NCI-H460 (cell line): Measurements from ENCODE around the gene PPBP. TPM values are rescaled to one million over a fixed set of nuclear protein-coding genes. Genes with fewer than 3 reads are reported as not detected.

ENCODE experiments used
- DNase-seq: peaks from one replicate; pipeline ENCODE4 v3.0.0-alpha.2; 2016; ENCODE audit warnings: low read depth; ENCODE audit errors: extremely low read depth
- polyA plus RNA-seq: library from polyadenylated mRNA; depleted of rRNA; stranded (reverse); fragments of >200 nt; gene quantifications from 2 replicates; pipeline ENCODE4 v1.2.3, GENCODE V29; 2014; cell fraction: nucleus; rRNA removed
- total RNA-seq: library from RNA; depleted of rRNA; stranded (reverse); fragments of >200 nt; shearing (Covaris generic); gene quantifications from 2 replicates; pipeline ENCODE4 v1.2.3, GENCODE V29; 2014; rRNA removed

The PPBP gene, protein sequence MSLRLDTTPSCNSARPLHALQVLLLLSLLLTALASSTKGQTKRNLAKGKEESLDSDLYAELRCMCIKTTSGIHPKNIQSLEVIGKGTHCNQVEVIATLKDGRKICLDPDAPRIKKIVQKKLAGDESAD
- total RNA-seq = not detected in 2 replicates
- polyA plus RNA-seq = not detected in 2 replicates

GRCh38 chr4:73988061-73988460 lies at the start of gene PPBP:
Gene PPBP, minus strand, starts transcription at chr4:73988190. Its CDS starts 87 bp downstream, at chr4:73988103.
- DNase-seq = no peak

DNA sequence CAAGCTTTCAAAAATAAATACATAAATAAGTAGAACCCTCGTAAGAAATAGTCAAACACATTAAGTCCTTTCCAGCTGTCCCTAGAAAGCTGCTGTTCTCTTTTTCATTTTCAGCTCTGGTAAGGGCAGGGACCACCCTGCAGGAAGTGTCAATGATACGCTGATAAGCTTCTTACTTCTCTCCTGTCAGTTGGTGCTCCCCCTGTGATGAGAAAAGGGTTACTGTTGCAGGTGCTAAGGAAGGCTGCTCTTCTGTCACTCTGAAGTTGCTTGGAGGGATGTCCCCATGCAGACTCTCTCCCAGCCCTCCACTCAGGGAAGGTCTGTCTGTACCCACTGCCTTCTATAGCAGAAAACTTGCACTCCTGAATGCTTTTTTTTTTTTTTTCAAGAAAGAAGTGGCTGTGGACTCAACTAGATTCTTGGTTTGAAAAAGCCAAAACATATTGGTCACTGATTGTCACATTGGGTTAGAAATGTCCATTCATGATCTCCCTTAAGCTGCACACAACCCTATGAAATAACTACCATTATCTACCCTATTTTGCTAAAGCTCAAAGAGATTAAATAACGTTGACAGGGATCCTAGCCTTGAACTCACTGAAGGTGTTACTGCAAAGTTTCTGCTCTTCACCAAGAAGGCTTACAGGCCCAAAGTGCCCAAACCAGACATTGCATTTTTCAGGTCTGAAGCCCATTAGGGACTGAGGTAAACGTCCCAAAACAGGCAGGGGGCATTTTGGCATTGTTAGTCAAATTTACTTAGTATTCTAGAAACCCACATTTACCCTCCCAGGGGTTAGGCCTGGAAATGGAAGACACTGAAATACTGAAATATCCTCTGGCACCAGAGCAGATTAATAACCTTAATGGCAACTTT lies 49.3 kb upstream of the PPBP start:
- DNase-seq = no peak

- DNase-seq = no peak
These were observed 45.7 kb upstream of the PPBP start for GRCh38 chr4:74033739-74034138.

DNA sequence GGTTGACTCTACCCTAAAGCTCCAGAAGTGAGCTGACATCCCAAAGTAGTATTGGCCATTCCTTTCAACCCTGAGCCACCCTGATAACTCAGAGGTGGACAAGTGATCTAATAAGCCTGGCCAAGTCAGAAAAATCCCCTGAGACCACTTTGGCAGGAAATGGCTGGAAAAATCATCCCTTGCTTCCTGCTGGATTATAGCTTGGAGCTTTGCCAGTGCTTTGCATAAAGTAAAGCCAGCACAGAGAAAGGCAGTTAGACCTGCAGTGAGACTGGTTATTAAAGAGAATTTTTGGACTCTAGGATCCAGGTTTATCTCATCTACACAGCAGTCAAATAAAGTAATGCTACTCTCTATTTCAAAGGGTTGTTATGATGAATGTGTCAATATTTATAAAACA lies 44.1 kb upstream of the PPBP start:
- no peak for DNase-seq

- DNase-seq = no peak
These were observed 43.6 kb upstream of the PPBP start for GRCh38 chr4:74031576-74031975.

DNA sequence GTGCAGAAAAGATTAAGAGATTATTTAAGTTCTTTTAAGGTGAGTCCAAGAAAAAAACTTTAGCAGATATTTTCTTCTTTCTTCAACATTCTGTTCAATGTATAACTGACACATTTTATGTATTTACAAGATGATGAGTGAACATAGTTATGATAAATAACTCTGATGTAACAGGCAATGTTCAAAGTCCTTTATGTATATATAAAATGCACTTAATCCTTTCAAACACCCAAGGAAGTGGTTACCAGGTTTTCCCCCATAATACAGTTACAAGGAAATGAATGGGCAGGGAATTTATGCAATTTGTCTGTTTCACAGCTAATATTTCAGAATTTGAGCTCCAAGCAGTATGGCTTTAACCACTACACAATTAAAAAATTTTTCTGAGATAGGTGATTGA lies 42.3 kb upstream of the PPBP start:
- no peak for DNase-seq

- DNase-seq = no peak
These were observed 40.5 kb upstream of the PPBP start for GRCh38 chr4:74028504-74028903.

- no peak for DNase-seq
These were observed 35.7 kb upstream of the PPBP start for GRCh38 chr4:74023709-74024108.

GRCh38 chr4:74021601-74022000 lies 33.6 kb upstream of the PPBP start:
- DNase-seq = no peak

GRCh38 chr4:74018771-74019170 lies 30.8 kb upstream of the PPBP start:
- DNase-seq = no peak

DNA sequence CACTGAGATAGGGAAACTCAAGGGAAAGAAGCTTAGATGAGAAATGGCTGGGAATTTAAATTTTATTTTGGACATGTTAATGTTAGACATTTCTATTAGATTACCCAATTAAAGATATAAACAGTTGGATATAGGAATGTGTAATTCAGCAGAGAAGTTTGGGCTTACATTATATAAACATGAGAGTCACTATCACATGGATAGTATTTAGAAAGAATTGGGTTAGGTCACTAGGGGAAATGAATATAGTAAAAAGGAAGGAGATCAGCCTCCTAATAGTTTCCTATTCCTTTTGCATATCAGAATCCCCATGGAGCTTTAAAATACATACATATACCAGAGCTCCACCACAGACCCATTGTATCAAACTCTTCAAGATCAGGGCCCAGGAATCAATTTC lies 30.1 kb upstream of the PPBP start:
- no peak for DNase-seq

DNA sequence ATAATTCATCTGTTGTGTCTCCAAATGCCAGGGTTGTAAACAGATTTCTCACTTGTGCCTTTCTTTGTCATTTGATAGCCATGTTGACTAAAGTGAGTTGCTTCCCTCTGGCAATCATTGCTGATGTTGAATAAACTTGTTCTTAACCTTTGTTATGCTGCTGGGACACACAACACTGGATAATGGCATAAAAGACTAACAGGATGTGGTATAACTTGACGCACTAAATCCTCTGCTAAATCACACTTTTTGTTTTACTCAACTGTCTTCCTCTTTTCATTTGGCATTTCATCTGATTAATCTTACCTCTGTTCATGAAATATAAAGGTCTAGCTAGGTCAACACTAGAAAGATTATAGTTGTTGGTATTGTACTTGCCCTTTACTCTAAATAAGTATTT lies 28.1 kb upstream of the PPBP start:
- DNase-seq = no peak

DNA sequence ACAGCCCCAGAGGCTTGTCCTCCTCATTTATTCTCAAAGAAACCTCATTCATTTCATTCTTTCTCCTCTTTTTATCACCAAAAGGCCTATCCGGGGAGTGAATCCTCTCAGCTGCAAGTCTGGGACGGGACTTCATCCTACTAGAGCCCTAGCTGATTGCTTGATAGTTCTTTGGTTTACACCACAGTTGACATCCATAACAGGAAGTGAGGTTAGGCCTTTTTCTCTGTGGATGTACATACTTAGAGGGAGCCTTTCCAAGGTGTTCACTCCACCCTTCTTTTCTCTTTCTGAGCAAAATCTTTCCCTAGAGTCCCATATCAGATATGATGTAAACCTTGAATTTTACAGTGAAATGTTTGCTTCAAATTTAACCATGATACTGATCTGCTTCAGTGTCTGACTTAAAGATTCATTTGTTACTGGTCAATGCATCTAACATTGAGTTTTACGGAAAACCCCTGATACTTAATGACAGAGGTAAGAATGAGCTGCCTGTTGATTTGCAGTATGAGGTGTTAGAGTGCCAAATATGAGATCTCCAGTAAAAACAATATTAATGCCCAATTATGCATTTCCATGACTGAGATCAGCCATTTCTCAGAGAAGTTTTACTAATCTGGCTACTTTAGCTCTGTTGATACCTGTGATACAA lies 27.3 kb upstream of the PPBP start:
- no peak for DNase-seq

GRCh38 chr4:74014332-74014731 lies 26.3 kb upstream of the PPBP start:
- no peak for DNase-seq

GRCh38 chr4:74013264-74013663 lies 25.3 kb upstream of the PPBP start:
- no peak for DNase-seq

DNA sequence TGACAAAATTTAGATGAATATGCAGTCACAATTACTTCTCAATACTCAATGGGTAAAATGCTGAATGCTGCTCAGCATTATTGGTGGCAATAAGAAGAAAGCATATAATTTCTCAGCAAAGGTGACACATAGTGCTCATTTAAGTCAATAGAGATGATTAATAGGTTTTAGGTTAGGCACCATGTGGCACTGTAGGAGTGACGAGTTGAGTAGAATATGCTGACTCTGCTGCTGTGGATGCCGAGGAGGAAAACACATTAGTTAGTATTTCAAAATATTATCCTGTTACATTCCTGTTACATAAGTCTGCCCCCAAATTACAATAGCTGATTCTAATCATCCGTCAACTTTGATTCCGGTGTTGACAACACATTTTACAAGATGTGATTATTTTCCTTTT lies 24.1 kb upstream of the PPBP start:
- DNase-seq = no peak

- DNase-seq = no peak
These were observed 21.3 kb upstream of the PPBP start for GRCh38 chr4:74009307-74009706.

DNA sequence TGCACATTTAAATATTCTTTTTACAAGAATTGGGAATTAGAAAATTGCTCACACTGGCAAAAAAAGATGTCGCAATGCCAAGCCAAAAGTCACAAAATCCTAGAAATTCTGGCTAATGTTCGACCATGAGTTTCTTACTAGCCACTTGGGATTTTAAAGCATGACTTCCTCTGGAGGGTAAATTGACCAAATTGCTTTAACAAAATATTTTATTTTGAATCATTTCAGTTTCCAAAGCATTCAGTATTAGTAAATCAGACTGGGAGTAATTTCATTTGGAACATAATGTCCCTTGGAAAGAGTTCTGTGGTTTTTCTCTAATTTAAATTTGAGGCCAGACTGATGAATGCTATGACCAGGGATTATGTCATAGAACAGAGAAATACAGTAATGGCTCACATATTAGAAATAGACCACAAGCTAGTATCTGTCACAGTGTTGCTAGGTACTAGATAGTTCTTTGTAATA lies 18.1 kb upstream of the PPBP start:
- DNase-seq = no peak

DNA sequence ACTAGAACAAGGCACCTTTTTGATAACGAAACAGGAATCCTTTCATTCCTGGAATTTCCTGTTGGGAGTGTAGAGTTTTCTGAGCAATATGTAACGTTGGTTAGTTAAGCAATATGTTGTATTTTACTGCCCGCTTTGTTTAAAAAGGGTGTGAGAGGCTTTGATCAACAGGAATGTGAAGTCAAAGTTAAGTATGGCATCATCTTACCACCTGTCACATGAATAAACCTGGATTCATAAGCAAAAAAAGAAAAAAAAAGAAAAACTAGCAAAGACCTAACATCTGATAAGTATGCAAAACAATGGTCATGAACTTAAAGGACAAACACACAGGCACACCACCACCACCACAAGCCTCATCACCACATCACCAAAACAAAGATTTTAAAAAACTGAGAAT lies 17.5 kb upstream of the PPBP start:
- no peak for DNase-seq

DNA sequence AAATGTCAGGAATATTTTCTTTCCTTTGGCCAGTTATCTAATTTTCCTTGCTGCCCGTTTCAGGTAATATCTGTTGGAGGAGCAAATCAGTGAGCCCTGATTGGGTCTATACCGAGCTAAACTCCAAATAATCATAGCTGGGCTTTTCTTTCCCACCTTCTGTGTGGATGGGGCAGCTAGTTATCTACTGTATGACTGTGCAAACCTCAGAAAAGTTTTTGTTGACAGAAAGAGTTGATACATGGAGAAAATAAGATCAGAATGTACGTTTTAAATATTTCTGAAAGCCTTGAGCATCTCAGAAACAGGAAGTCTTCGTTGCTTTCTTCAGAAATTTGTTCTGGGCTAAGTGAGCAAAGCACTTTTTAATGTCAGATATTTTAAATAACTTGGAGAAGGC lies 16.7 kb upstream of the PPBP start:
- DNase-seq = no peak

- DNase-seq = no peak
These were observed 12.3 kb upstream of the PPBP start for GRCh38 chr4:74000301-74000700.
